ENCODE measurements around the gene TXNIP.

The TXNIP gene

DNA sequence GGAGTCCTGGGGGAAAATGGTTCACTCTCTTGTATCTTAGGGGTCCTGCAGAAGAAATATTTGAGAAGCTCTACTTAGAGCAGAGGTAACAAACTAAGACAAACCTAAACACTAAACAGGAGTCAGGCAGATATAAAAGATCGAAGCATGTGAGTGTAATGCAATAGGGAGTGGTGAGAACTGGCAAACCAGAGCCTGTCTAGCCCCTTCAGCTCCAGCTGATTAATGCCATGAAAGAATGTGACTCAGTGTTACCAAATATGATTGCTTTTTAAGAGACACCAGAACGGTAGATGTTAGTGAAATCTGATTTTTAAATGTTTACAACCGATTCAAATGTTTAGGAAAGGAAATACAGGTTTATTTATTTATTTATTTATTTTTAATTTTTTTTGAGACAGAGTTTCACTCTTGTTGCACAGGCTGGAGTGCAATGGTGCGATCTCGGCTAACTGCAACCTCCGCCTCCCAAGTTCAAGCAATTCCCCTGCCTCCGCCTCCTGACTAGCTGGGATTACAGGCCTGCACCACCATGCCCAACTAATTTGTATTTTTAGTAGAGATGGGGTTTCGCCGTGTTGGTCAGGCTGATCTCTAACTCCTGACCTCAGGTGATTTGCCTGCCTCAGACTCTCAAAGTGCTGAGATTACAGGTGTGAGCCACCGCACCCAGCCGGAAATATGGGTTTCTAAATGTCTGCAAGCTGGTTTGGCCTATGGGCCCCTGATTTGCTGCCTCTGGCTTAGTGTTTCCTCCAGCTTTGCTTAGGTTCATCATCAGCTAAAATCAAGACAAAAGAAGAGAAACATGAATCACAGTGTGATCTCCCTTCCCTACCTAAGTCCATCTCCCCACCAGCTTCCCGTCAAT lies 12.2 kb downstream of the TXNIP start:
- TF ChIP-seq, protein P1, sequence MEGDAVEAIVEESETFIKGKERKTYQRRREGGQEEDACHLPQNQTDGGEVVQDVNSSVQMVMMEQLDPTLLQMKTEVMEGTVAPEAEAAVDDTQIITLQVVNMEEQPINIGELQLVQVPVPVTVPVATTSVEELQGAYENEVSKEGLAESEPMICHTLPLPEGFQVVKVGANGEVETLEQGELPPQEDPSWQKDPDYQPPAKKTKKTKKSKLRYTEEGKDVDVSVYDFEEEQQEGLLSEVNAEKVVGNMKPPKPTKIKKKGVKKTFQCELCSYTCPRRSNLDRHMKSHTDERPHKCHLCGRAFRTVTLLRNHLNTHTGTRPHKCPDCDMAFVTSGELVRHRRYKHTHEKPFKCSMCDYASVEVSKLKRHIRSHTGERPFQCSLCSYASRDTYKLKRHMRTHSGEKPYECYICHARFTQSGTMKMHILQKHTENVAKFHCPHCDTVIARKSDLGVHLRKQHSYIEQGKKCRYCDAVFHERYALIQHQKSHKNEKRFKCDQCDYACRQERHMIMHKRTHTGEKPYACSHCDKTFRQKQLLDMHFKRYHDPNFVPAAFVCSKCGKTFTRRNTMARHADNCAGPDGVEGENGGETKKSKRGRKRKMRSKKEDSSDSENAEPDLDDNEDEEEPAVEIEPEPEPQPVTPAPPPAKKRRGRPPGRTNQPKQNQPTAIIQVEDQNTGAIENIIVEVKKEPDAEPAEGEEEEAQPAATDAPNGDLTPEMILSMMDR (conservative IDR thresholded peaks at IDR 0.05; ENCODE audit: low read length): no peak
- no peak overlapping the region for H3K4me3 ChIP-seq (ENCODE audit: low read length)
- DNase-seq (ENCODE audit: low read depth): no peak

GRCh38 chr1:145983206-145983675 lies 13.1 kb downstream of the TXNIP start:
- H3K4me3 ChIP-seq (ENCODE audit: low read length): no peak overlapping the region
- TF ChIP-seq, protein P1 (conservative IDR thresholded peaks at IDR 0.05; ENCODE audit: low read length): no peak
- DNase-seq (ENCODE audit: low read depth): no peak

GRCh38 chr1:145982010-145982723 lies 14.2 kb downstream of the TXNIP start:
- TF ChIP-seq, protein P1 (conservative IDR thresholded peaks at IDR 0.05; ENCODE audit: low read length): no peak
- DNase-seq (ENCODE audit: low read depth): no peak
- H3K4me3 ChIP-seq (ENCODE audit: low read length): no peak overlapping the region

GRCh38 chr1:145980457-145980994 lies 15.9 kb downstream of the TXNIP start:
- TF ChIP-seq, protein P1 (conservative IDR thresholded peaks at IDR 0.05; ENCODE audit: low read length): no peak
- no peak for DNase-seq (ENCODE audit: low read depth)
- no peak overlapping the region for H3K4me3 ChIP-seq (ENCODE audit: low read length)

GRCh38 chr1:145979746-145980456 lies 16.5 kb downstream of the TXNIP start:
- TF ChIP-seq, protein P1 (conservative IDR thresholded peaks at IDR 0.05; ENCODE audit: low read length): no peak
- no peak overlapping the region for H3K4me3 ChIP-seq (ENCODE audit: low read length)
- DNase-seq (ENCODE audit: low read depth): peak; percentile 17

- peak overlapping the region; percentile 46 for H3K4me3 ChIP-seq (ENCODE audit: low read length)
- peak; percentile 100 for DNase-seq (ENCODE audit: low read depth)
- TF ChIP-seq, protein P1 (conservative IDR thresholded peaks at IDR 0.05; ENCODE audit: low read length): peak; percentile 43
Measured at GRCh38 chr1:145978854-145979745, 17.3 kb downstream of the TXNIP start.
